ENCODE results near the gene TSPEAR. TPM values are rescaled to one million over a fixed set of nuclear protein-coding genes. Genes with fewer than 3 reads are reported as not detected.

Gene TSPEAR
- total RNA-seq, 2 donors from 2014 or later = not detected

DNA sequence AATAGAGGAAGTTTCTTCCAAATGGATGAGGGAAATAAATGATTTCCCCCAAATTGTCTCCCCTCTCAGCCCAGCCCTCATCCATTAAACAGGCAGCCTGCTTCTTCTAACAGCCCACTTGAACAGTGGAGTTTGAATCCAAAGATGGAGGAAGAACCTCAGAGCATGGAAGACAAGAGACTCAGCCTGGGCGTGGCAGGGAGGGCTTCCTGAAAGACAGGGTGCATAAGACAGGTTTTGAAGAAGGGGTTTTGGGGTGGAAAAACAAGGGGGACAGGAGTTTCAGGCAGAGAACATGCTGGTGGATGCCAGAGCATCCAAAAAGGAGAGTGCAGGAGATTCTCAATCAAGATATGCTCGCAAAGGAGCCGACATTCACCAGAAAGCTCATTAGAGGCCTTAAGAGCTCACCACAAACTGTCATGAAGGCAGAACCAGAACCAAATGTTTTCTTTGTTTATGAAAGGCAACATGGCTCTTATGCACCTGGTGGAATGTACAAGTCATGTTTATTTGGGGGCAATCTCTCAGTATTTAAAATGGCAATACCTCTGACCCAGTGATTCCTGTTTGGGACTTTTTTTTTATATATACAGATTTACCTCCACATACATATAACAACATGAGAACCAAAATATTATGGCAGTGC is 26.5 kb upstream of the TSPEAR start:
- Histone ChIP-seq H3K27ac (no peak overlapping the region), H3K4me3 (no peak overlapping the region), H3K9me3 (peaks cover 12 to 39% of the 10 kb centered on the region in 2 donors), H3K4me1 (no peaks in the 10 kb centered on the region), H3K27me3 (no peaks in the 10 kb centered on the region), H3K36me3 (no peaks in the 10 kb centered on the region)
- TF ChIP-seq, protein P1, sequence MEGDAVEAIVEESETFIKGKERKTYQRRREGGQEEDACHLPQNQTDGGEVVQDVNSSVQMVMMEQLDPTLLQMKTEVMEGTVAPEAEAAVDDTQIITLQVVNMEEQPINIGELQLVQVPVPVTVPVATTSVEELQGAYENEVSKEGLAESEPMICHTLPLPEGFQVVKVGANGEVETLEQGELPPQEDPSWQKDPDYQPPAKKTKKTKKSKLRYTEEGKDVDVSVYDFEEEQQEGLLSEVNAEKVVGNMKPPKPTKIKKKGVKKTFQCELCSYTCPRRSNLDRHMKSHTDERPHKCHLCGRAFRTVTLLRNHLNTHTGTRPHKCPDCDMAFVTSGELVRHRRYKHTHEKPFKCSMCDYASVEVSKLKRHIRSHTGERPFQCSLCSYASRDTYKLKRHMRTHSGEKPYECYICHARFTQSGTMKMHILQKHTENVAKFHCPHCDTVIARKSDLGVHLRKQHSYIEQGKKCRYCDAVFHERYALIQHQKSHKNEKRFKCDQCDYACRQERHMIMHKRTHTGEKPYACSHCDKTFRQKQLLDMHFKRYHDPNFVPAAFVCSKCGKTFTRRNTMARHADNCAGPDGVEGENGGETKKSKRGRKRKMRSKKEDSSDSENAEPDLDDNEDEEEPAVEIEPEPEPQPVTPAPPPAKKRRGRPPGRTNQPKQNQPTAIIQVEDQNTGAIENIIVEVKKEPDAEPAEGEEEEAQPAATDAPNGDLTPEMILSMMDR (IDR thresholded peaks at IDR 0.05) = no peak
- DNase-seq (ENCODE audit: low spot score) = no peak

DNA sequence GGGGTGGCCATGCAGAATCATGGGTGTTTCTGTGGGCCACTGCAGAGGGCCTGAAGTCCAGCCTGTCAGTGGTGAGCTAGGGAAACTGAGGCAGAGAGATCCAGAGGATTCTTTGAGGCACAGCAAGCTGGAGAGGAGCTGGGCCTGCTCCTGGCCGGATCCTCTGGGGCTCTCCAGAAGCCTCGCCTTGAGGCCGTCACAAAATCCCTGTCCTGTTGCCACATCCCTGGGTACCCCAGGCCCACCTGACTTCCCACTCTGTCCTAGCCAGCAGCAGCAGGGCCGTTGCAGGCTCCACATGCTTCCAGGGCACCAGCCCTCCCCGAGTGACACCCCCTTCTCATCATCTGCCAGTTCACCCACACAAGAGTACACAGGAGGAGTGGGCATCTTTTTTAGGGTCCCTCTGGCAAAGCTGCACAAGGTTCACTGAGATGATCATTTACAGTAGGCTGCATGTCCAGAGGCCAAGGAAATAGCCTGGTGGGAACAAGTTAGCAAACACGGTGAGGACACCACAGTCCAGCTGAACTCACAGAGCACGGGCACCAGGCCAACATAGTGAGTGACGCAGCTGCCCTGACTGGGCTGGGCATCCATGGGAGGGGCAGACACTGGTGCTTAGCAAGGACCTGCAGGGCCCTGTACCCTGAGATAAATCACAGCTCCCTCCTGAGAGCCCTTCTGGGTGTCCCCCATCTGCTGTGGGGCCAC is 25.1 kb upstream of the TSPEAR start:
- no peaks in the 10 kb centered on the region for H3K36me3 ChIP-seq
- no peaks in the 10 kb centered on the region for H3K4me1 ChIP-seq
- TF ChIP-seq, protein P1 (IDR thresholded peaks at IDR 0.05) = no peak
- no peak overlapping the region for H3K27ac ChIP-seq
- no peaks in the 10 kb centered on the region for H3K27me3 ChIP-seq
- no peak overlapping the region for H3K4me3 ChIP-seq
- H3K9me3 ChIP-seq = peaks cover 12 to 39% of the 10 kb centered on the region in 2 donors
- no peak for DNase-seq (ENCODE audit: low spot score)

DNA sequence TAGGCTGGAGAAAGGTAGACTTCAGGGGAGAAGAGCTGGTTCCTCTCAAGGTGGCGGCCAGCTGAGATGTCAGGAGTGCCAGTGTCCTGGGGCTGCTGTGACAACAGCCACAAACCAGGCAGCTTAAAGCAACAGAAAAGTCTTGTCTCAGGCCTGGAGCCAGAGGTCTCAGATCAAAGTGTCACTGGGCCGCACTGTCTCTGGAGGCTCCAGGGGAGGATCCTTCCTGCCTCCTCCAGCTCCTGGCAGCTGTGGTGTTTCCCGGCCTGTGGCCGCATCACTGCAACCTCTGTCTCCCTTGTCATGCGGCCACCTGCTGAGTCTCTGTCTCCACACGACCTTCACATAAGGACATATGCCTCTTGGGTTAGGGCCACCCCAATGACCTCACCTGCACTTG is 24.4 kb upstream of the TSPEAR start:
- Histone ChIP-seq H3K27ac (no peak overlapping the region), H3K27me3 (no peaks in the 10 kb centered on the region), H3K36me3 (no peaks in the 10 kb centered on the region), H3K9me3 (peaks cover 12 to 39% of the 10 kb centered on the region in 2 donors), H3K4me1 (no peaks in the 10 kb centered on the region), H3K4me3 (no peak overlapping the region)
- no peak for DNase-seq (ENCODE audit: low spot score)
- TF ChIP-seq, protein P1 (IDR thresholded peaks at IDR 0.05) = no peak

DNA sequence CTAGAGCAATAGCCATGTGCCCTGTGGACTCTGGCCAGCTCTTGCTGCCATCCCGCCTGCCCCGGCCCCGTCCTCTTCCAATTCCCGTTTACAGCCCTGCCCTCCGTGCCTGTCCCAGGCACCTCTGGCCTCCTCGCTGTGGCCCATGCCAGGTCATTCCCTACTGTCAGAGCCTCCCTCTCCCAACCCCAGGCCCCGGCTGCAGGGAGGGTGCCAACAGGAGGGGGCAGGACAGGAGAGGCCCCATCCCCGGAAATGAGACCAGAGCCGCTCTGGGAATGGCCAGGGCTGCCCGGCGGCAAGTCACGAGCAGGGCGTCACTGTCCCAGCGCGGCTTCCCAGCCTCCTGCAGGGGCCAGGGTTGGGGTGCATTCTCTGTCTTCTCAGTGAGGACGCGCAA is 23.5 kb upstream of the TSPEAR start:
- Histone ChIP-seq H3K27me3 (no peaks in the 10 kb centered on the region), H3K27ac (no peak overlapping the region), H3K9me3 (peaks cover 12 to 38% of the 10 kb centered on the region in 2 donors), H3K4me3 (no peak overlapping the region), H3K36me3 (no peaks in the 10 kb centered on the region), H3K4me1 (no peaks in the 10 kb centered on the region)
- DNase-seq (ENCODE audit: low spot score) = no peak
- TF ChIP-seq, protein P1 (IDR thresholded peaks at IDR 0.05) = no peak

DNA sequence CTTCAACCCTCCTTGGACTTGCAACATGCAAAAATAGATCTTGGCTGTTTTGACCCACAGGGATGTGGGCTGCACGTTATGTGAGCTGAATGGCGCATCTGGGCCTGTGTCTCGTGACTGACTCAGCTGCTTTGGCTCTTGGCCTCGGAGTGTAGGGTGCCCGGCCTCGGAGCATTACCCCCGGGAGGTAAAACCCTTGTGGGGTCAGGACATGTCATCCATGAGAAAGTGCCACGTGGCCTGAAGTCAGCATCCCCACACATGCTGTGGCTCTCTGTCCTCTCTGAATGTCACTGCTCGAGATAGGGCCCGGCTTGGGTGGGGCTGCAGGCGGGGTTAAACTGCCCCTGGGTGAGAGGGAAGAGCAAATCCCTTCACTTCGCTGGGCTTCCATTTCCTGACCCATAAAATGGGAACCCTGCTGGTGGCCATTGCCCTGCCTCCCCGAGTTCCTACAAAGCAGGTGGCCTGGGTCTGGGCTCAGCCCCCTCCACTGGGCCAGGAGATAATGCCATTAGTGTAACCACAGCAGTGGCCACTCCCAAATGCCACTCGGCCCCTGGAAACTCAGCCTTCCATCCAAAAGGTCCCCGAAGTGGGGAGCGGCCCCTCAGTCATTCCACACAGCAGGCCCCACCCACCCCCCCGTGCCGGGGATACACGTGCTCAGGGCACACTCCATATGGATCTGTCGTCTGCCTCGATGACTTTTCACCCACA is 22.8 kb upstream of the TSPEAR start:
- no peak overlapping the region for H3K4me3 ChIP-seq
- no peaks in the 10 kb centered on the region for H3K36me3 ChIP-seq
- no peaks in the 10 kb centered on the region for H3K27me3 ChIP-seq
- H3K9me3 ChIP-seq = peaks cover 12 to 31% of the 10 kb centered on the region in 2 donors
- H3K4me1 ChIP-seq = no peaks in the 10 kb centered on the region
- TF ChIP-seq, protein P1 (IDR thresholded peaks at IDR 0.05) = no peak
- no peak overlapping the region for H3K27ac ChIP-seq
- no peak for DNase-seq (ENCODE audit: low spot score)

Measured in right atrium auricular region (tissue), 2 donors.